RPMI8226 (cell line): ENCODE data around the gene ARL4C.

Experiments
- DNase-seq: peaks from one replicate; pipeline ENCODE4 v3.0.0-alpha.2; 2015

The ARL4C gene

DNA sequence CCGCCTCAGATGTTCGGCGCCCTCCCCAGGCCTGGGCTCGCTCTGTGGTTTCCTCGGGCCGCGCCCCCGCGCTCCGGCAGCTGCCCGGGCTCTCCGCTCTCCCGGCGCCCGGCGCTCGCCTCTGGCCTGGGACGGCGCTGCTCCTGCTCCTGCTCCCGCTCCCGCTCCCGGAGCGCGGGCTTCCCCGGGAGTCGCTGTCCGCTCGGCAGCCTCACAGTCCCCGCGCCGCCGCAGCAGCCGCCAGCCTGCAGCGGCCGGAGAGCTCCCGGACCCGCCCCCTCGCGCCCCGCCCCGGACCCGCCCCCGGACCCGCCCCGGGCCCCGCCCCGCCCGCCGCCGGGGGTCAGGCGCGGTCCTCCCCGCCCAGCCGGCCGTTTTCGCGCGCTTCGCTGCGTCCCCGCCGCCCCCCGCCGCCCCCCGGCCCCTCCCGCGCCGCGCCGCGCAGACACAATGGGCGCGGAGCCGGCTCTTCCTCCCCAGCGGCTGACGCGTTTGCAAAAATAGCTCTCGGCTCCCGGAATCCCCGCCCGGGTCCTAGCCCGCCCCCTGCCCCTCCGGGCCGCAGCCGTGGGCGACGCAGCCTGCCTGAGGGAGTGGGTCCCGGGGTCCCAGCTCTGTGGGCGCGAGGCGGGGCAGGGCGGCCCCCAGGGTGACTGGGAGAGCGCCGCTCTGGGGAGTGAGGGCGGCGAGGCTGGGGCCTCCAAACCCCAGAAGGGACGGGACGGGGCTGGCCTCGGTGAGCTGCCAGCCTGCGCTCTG lies at the start of gene ARL4C:
ARL4C (minus strand) TSS at position 247 of the 759 bp plus-strand sequence. CDS start 495 bp downstream, outside the sequence.
- peak; percentile 55 for DNase-seq

- peak; percentile 64 for DNase-seq
Measured at GRCh38 chr2:234544659-234545611, 48.1 kb upstream of the ARL4C start.

GRCh38 chr2:234542742-234543141 lies 45.9 kb upstream of the ARL4C start:
- no peak for DNase-seq

DNA sequence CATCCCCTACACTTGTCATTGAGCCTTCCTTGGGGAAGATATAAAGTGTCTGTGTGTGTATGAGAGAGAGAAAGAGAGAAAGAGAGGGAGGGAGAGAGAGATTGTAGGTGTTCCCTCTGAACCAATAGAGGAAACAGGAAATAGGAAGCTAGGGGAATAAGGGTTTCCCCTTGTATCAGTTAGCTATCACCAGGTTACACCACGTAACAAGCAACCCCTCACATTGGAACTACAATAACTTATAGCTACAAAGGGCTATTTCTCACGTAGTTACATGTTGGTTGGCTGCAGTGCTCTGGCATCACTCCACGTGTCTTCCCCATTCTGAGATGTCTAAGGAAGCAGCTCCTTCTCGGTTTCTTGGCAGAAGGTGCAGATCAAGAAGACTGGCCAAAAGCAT lies 41.0 kb upstream of the ARL4C start:
- DNase-seq, result no peak

- no peak for DNase-seq
Measured at GRCh38 chr2:234536178-234536965, 39.5 kb upstream of the ARL4C start.

- no peak for DNase-seq
Measured at GRCh38 chr2:234535464-234535863, 38.6 kb upstream of the ARL4C start.

GRCh38 chr2:234534515-234534914 lies 37.6 kb upstream of the ARL4C start:
- no peak for DNase-seq

- peak; percentile 33 for DNase-seq
Measured at GRCh38 chr2:234533626-234534025, 36.7 kb upstream of the ARL4C start.

GRCh38 chr2:234528410-234529148 lies 31.7 kb upstream of the ARL4C start:
- DNase-seq, result peak; percentile 12

DNA sequence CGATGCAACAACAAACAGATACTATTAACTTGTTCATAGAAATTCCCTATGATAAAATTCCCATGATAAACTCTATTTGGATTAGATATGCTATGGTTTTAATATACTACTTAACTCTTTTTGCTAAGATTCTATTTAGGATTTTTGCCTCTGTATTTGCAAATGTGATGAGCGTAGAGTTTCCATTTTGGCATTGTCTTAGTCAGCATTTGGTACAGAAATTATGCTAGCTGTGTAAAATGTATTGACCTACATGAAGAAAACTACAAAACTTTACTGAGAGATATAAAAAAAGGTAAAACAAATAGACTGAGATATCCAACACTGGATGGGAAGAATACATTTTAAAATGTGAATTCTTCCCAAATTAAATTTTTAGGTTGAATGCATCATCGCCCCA lies 29.8 kb upstream of the ARL4C start:
- no peak for DNase-seq

GRCh38 chr2:234521536-234521935 lies 24.7 kb upstream of the ARL4C start:
- no peak for DNase-seq

DNA sequence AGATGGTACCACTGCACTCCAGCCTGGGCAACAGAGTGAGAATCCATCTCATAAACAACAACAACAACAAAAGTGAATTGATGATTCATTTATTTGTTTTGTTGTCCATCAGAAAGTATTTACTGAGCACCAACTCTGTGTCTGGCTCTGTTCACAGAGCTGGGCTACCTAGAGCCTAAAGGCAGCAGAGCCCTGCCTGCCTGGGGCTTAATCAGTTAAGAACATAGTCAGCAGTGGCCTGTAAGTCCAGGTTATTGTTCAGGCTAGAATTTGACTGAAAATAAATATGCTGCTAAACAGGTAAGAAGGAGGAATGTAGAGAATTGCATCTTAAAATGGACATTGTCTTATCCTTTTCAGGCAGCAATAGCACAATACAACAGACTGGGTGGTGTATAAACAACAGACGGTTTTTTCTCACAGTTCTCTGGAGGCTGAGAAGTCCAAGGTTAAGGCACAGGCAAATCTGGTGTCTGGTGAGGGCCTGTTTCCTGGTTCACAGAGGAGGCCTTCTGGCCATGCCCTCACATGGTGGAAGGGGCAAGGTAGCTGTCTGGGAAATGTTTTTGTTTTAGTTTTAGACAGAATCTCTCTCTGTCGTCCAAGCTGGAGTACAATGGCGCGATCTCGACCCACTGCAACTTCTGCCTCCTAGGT lies 22.2 kb upstream of the ARL4C start:
- DNase-seq, result no peak

- no peak for DNase-seq
Measured at GRCh38 chr2:234517971-234518370, 21.1 kb upstream of the ARL4C start.

DNA sequence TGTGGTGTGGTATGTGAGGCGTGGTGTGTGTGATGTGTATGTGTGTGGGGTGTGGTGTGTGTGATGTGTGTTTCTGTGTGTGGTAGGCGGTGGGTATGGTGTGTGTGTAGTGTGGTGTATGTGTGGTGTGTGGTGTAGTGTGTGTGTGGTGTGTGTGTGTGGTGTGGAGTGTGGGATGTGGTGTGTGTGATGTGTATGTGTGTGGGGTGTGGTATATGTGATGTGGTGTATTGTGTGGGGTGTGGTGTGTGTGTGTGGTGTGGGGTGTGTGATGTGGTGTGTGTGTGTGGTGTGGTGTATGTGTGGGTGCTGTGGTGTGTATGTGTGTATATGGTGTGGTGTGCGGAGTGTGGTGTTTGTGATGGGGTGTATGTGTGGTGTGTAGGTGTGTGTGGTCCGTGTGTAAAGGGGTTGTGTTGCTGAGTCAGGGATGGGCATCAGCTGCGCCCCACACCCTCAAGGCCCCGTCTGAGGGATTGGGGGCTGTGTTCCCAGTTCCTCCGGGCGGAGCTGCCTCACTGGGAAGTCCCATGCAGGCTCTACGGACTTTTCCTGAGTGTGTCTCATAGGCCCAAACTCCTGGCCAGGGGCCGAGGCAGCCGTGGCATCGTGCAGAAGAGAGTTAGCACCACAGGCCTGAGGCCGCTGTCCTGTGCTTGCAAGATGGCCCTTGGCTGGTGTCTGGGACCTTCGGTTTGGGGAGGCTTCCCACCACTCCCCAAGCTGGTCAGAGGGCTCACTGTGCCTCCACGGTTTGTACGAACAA lies 18.2 kb upstream of the ARL4C start:
- no peak for DNase-seq

DNA sequence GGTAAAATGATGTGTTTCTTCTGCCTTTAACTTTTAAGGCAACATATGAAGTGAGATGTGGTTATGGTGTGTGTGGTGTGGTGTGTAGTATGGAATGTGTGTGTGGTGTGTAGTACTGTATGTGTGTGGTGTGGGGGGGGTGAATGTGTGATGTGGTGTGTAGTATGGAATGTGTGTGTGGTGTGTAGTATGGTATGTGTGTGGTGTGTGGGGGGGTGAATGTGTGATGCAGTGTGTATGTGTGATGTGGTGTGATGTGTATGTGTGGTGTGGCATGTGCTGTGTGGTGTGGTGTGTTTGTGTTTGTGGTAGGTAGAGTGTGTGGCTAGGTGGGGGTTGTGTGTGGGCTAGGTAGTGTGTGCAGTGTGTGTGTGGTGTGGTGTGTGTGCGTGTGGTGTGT lies 17.2 kb upstream of the ARL4C start:
- DNase-seq, result no peak

- DNase-seq, result no peak
Measured at GRCh38 chr2:234512884-234513669, 16.2 kb upstream of the ARL4C start.

GRCh38 chr2:234502919-234503285 lies 6.0 kb upstream of the ARL4C start:
- DNase-seq, result no peak

DNA sequence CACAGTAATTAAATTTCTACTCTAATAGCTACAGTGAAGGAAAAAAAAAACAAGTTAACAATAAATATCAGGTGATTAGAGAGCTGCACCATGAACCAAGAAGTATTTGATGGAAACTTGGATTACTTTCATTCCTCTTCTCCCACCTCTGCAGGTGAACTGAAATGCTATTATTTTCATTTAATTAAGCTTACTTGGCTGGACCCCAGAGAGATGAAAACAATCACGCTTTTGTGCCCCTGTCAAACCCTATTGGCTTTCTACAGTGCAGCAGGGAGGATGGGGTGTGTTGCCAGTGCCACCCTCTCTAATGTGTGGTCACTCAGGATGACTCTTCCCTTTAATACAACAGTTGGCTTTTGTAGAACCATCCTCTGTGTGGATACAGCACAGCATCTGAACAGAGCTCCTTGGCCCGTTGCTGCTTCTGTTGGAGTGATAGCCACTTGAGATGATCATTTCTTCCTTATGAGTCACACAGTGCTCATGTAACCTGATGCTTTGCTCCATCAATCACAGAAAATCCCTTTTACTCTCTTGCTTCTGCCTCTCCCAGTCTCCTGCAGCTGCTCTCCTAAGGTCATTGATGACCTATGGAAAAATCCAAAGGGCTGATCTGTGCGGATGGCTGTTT lies 5.5 kb upstream of the ARL4C start:
- DNase-seq, result no peak

DNA sequence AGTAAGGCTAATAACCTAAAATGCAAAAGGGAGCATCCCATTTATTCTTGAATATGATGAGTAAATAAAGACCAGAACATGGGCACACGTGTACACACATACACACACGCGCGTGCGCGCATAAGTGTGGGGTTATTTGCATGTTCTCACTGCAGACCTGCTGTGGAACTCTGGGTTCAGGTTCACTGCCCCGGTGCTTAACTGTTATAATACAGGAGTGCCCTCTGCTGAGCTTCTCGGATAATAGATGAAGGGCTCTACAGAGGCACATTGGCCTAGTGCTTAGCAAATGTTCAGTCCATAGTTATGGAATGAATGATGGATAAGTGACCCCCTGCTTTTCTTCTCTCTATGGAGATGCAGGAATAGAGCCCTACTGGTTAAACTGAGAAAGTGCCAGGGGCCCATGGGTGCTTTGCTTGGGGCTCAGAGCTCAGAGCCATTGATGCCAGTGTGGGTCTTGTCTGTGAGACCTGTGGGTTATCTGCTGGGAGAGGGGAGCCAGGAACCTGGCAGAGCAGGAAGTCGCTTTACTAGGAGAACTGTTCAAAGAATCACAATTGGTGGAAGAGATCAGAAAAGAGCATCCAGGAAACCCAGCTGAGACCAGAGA lies 3.6 kb upstream of the ARL4C start:
- DNase-seq, result peak; percentile 69
